ENCODE data around the gene MAML3.

MAML3 gene

DNA sequence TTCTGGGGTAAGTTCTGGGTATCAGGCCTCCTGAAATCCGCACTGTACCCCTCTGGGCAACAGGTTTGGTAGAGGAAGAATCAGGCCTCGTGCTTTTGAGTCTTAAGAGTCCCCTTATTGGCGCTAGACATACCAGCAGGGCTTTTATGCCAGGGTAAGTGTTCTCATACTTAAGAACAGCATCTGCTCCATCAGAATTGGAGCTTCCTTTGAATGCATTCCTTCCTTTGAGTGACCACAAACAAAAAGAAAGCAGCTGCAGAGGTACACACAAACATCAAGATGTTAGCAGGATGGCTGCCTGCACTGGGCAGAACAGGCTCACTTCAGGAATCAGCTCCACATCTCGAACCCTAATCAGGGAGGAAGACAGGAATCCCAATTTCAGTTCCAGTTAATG lies 331.6 kb downstream of the MAML3 start:
- TF ChIP-seq POLR2AphosphoS5 (IDR thresholded peaks at IDR 0.05; ENCODE audit: low read depth) (no peak), SPI1 (IDR thresholded peaks at IDR 0.05; ENCODE audit: borderline replicate concordance, low read depth) (no peak), GABPA (IDR thresholded peaks at IDR 0.05; ENCODE audit: low read depth) (no peak)
- TF ChIP-seq, protein P1, sequence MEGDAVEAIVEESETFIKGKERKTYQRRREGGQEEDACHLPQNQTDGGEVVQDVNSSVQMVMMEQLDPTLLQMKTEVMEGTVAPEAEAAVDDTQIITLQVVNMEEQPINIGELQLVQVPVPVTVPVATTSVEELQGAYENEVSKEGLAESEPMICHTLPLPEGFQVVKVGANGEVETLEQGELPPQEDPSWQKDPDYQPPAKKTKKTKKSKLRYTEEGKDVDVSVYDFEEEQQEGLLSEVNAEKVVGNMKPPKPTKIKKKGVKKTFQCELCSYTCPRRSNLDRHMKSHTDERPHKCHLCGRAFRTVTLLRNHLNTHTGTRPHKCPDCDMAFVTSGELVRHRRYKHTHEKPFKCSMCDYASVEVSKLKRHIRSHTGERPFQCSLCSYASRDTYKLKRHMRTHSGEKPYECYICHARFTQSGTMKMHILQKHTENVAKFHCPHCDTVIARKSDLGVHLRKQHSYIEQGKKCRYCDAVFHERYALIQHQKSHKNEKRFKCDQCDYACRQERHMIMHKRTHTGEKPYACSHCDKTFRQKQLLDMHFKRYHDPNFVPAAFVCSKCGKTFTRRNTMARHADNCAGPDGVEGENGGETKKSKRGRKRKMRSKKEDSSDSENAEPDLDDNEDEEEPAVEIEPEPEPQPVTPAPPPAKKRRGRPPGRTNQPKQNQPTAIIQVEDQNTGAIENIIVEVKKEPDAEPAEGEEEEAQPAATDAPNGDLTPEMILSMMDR (IDR thresholded peaks at IDR 0.05; ENCODE audit: insufficient read depth, low read length): no peak
- TF ChIP-seq, protein P2, sequence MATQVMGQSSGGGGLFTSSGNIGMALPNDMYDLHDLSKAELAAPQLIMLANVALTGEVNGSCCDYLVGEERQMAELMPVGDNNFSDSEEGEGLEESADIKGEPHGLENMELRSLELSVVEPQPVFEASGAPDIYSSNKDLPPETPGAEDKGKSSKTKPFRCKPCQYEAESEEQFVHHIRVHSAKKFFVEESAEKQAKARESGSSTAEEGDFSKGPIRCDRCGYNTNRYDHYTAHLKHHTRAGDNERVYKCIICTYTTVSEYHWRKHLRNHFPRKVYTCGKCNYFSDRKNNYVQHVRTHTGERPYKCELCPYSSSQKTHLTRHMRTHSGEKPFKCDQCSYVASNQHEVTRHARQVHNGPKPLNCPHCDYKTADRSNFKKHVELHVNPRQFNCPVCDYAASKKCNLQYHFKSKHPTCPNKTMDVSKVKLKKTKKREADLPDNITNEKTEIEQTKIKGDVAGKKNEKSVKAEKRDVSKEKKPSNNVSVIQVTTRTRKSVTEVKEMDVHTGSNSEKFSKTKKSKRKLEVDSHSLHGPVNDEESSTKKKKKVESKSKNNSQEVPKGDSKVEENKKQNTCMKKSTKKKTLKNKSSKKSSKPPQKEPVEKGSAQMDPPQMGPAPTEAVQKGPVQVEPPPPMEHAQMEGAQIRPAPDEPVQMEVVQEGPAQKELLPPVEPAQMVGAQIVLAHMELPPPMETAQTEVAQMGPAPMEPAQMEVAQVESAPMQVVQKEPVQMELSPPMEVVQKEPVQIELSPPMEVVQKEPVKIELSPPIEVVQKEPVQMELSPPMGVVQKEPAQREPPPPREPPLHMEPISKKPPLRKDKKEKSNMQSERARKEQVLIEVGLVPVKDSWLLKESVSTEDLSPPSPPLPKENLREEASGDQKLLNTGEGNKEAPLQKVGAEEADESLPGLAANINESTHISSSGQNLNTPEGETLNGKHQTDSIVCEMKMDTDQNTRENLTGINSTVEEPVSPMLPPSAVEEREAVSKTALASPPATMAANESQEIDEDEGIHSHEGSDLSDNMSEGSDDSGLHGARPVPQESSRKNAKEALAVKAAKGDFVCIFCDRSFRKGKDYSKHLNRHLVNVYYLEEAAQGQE (IDR thresholded peaks at IDR 0.05; ENCODE audit: insufficient replicate concordance, low read depth): no peak
- H3K27ac ChIP-seq (replicated peaks): no peak overlapping the region
- DNase-seq (ENCODE audit: low read depth in 1 of 2, low spot score in 1 of 2): no peak

DNA sequence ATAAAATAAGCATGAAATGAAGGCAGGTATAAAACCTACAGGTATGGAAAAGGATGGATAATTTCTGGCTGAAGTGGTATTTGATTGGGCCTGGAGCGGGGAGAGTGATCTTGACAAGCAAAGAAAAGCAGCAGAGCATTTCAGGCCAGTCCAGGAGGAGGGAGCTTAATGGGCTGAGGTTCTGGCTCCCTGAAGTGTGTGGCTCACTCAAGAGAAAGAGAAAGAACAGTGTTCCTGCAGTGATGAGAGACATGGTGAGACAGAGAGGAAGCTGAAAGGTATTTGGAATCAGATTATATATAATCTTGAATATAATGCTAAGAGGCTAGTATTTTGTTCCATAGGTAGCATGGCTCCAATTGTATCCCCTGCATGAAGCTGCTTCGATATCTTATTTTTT lies 334.9 kb downstream of the MAML3 start:
- no peak for DNase-seq (ENCODE audit: low read depth in 1 of 2, low spot score in 1 of 2)
- H3K4me3 ChIP-seq (replicated peaks; ENCODE audit: insufficient read depth, low read length): no peak overlapping the region
- no peak for TF ChIP-seq POLR2AphosphoS5 (IDR thresholded peaks at IDR 0.05; ENCODE audit: low read depth)
- TF ChIP-seq, protein P1 (IDR thresholded peaks at IDR 0.05; ENCODE audit: insufficient read depth, low read length): no peak
- TF ChIP-seq, protein P2 (IDR thresholded peaks at IDR 0.05; ENCODE audit: insufficient replicate concordance, low read depth): no peak
- no peak for TF ChIP-seq SPI1 (IDR thresholded peaks at IDR 0.05; ENCODE audit: borderline replicate concordance, low read depth)
- TF ChIP-seq GABPA (IDR thresholded peaks at IDR 0.05; ENCODE audit: low read depth): no peak
- no peaks in the 10 kb centered on the region for H3K27me3 ChIP-seq (ENCODE audit: insufficient read depth, poor library complexity, severe bottlenecking)
- H3K27ac ChIP-seq (replicated peaks): no peak overlapping the region

More for the DNA sequence above, 331.6 kb downstream of the MAML3 start:
- Histone ChIP-seq H3K4me3 (replicated peaks; ENCODE audit: insufficient read depth, low read length) (no peak overlapping the region), H3K27me3 (ENCODE audit: insufficient read depth, poor library complexity, severe bottlenecking) (no peaks in the 10 kb centered on the region)

DNA sequence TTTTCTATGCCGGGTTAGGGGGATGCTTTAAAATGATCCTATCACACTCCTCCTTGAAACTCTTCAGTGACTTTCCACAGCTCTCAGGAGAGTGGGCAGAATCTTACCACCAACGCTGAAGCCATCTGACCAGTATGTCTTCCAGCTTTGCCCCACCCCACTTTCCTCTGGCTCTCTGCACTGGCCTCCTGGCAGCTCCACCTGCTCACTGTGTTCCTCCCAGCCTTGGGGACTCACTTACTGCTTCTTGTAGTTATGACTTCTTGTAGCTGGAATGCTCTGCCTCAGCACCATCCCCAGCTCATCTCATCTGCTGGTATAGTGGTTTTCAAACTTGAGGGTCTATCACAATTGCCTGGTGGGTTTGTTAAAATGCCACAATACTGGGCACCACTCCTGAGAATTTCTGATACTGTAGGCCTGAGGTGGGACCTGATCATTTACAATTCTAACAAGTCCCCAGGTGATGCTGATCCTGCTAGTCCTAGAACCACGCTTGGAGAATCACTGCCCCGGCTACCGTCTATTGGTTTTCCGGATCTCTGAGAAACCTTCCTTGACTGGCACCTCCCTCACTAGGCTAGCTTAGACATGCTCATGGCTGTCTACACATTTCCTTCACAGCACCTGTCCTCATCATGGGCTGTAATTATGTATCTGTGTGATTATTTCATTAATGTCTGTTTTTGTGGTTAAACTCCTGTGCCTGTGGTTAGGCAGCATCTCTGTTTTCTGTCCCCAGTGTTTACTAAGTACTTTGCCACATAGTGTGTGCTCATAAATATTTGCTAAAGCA lies 336.1 kb downstream of the MAML3 start:
- DNase-seq (ENCODE audit: low read depth in 1 of 2, low spot score in 1 of 2): no peak
- Histone ChIP-seq H3K27me3 (ENCODE audit: insufficient read depth, poor library complexity, severe bottlenecking) (no peaks in the 10 kb centered on the region), H3K27ac (replicated peaks) (no peak overlapping the region)

DNA sequence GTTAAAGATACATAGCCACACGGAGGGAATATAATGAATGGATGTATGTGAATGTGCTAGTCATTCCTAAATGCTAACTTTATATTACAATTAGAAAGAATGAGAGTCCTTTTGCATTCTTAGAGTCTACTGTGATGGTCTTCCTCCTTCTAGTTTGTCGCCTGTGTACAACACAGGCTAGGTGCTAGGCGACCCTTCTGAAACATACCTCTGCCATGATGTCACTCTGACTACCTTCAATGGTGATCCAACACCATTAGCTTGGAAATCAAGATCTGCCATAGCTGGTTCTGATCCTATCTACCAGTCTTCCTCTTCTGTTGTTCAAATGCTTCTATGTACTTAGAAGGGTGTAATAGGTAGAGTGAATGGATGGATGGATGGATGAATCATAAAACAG lies 337.1 kb downstream of the MAML3 start:
- H3K4me3 ChIP-seq (replicated peaks; ENCODE audit: insufficient read depth, low read length): no peak overlapping the region
- H3K27me3 ChIP-seq (ENCODE audit: insufficient read depth, poor library complexity, severe bottlenecking): no peaks in the 10 kb centered on the region
- no peak for DNase-seq (ENCODE audit: low read depth in 1 of 2, low spot score in 1 of 2)
- TF ChIP-seq SPI1 (IDR thresholded peaks at IDR 0.05; ENCODE audit: borderline replicate concordance, low read depth) (no peak), POLR2AphosphoS5 (IDR thresholded peaks at IDR 0.05; ENCODE audit: low read depth) (no peak), GABPA (IDR thresholded peaks at IDR 0.05; ENCODE audit: low read depth) (no peak)
- TF ChIP-seq, protein P1 (IDR thresholded peaks at IDR 0.05; ENCODE audit: insufficient read depth, low read length): no peak
- TF ChIP-seq, protein P2 (IDR thresholded peaks at IDR 0.05; ENCODE audit: insufficient replicate concordance, low read depth): no peak
- no peak overlapping the region for H3K27ac ChIP-seq (replicated peaks)

More for the DNA sequence above, 336.1 kb downstream of the MAML3 start:
- TF ChIP-seq POLR2AphosphoS5 (IDR thresholded peaks at IDR 0.05; ENCODE audit: low read depth): no peak
- no peak overlapping the region for H3K4me3 ChIP-seq (replicated peaks; ENCODE audit: insufficient read depth, low read length)

All from HL-60 (cell line).